Kasumi-1 (cell line): ENCODE data around the gene PCA3.

Experiments
- DNase-seq, 2 experiments: peaks; one replicate each; lab custom pipeline; 2025; lab: John Stamatoyannopoulos, UW

Gene PCA3

GRCh38 chr9:76756941-76757673, 7.1 kb upstream of the PCA3 start:
- no peak for DNase-seq

GRCh38 chr9:76758476-76758875, 5.8 kb upstream of the PCA3 start:
- DNase-seq = no peak

- no peak for DNase-seq
Observed at GRCh38 chr9:76759732-76760131, 4.5 kb upstream of the PCA3 start.

GRCh38 chr9:76761448-76761847, 2.8 kb upstream of the PCA3 start:
- DNase-seq = peak in 1 of 2 experiments; percentile 19

GRCh38 chr9:76766126-76766525, 1.9 kb downstream of the PCA3 start:
- DNase-seq = no peak

- DNase-seq = no peak
Observed at GRCh38 chr9:76772686-76773445, 8.6 kb downstream of the PCA3 start.

- no peak for DNase-seq
Observed at GRCh38 chr9:76784881-76785280, 20.6 kb downstream of the PCA3 start.

- no peak for DNase-seq
Observed at GRCh38 chr9:76785501-76785900, 21.3 kb downstream of the PCA3 start.

- DNase-seq = peak; percentile 71 to 72
Observed at GRCh38 chr9:76787677-76788076, 23.4 kb downstream of the PCA3 start.

GRCh38 chr9:76789840-76790239, 25.6 kb downstream of the PCA3 start:
- DNase-seq = no peak

GRCh38 chr9:76793784-76794431, 29.7 kb downstream of the PCA3 start:
- no peak for DNase-seq

GRCh38 chr9:76796296-76796695, 32.1 kb downstream of the PCA3 start:
- peak in 1 of 2 experiments; percentile 3 for DNase-seq

- DNase-seq = peak; percentile 4 to 17
Observed at GRCh38 chr9:76798527-76798926, 34.3 kb downstream of the PCA3 start.

GRCh38 chr9:76799473-76799872, 35.2 kb downstream of the PCA3 start:
- no peak for DNase-seq

- no peak for DNase-seq
Observed at GRCh38 chr9:76800901-76801300, 36.7 kb downstream of the PCA3 start.

GRCh38 chr9:76803083-76803482, 38.8 kb downstream of the PCA3 start:
- no peak for DNase-seq

- DNase-seq = no peak
Observed at GRCh38 chr9:76803762-76804161, 39.5 kb downstream of the PCA3 start.

- DNase-seq = no peak
Observed at GRCh38 chr9:76808636-76809035, 44.4 kb downstream of the PCA3 start.

- DNase-seq = peak; percentile 58 to 70
Observed at GRCh38 chr9:76810377-76810957, 46.2 kb downstream of the PCA3 start.

GRCh38 chr9:76812591-76812990, 48.4 kb downstream of the PCA3 start:
- no peak for DNase-seq

GRCh38 chr9:76817489-76817888, 53.3 kb downstream of the PCA3 start:
- DNase-seq = no peak

GRCh38 chr9:76818271-76818670, 54.0 kb downstream of the PCA3 start:
- DNase-seq = no peak

- no peak for DNase-seq
Observed at GRCh38 chr9:76820431-76820830, 56.2 kb downstream of the PCA3 start.
